HG03025 (cell line): ENCODE data around the gene INSIG1.

Experiments used
- ATAC-seq: cut with Tn5 transposase; IDR thresholded peaks from one replicate; pipeline ENCODE4 v1.9.1; 2021; ENCODE audit warnings: mild to moderate bottlenecking, moderate library complexity; ENCODE audit not compliant: unreplicated experiment, low FRiP score

INSIG1 gene

DNA sequence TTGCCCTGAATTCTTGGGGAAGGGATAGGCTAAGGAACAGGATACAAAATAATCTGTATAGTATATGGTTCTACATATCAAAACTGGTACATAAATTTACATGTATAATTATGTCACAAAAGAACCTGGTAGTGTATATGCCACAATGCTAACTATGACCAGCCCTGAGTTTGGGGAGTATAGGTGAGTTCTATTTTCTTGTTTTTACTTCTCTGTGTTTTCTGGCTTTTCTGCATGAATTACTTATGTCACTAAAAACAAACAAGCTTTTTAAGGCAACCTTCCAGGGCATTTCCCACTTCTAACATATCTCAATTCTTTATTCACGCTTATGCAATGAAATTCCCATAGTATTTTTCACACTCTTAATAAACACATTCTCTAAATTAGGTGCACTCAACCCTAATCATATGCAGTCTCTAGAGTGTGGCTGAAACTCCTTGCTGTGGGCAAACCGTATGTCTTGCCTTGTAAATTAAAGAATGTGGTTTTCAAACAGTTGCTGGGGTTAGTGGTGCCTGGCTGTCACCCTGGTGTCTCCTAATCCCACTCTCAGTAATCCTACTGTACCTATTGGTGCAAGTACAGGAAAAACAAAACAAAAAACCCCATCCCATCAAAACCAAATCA lies 14.0 kb upstream of the INSIG1 start:
- peak; percentile 69 for ATAC-seq

DNA sequence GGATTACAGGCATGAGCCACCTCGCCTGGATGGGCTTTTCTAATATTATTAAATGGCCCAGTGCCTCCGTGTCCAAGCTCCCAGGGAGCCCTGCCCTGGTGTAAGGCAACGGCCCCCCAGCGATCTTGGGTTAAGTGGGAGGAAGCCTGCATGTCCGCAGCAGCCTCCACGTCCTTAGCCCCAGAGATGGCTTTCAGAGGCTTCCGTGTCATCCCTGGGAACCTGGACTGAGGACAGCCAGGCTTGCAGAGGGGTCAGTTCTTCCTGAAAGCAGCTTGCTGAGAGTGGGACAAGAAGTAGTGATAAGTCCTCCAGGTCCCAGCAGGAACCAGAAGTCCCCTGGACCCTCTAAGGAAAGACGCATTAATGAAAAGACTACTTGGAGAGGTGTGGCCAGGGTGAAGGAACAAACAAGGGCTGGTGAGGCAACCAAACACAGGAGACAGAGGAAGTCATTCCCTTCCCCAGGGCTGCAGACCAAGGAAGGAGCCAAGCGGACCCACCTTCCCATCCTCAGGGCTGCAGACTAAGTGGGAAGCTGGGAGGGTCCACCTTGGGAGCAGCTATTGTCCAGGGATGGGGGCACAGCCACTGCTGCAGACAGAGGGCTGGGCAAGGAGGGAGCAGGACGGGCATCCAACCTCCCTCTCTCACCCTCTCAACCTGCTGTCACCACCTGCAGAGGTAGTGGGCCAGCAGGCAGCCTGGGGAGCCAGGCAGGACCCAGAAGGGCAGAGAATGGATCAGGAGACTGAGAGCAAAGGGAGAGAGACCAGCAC lies 13.0 kb upstream of the INSIG1 start:
- ATAC-seq = no peak

DNA sequence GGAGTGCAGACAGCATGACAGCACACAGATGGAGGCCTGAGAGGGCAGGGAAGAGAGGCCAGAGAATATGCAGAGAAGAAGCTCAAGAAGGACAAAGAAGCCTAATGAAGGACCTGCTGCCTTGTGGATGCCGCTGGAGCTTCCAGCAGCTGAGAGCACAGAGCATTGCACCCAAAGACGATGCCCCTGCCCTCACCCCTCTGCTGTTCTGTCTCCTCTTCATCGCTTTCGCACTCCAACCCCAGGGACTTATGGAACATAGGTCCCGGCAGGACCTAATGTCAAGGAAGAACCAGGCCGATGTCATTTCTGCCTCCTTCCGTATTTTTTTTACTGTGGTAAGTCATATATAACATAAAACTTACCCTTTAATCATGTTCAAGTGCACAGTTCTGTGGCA lies 12.3 kb upstream of the INSIG1 start:
- ATAC-seq = no peak

DNA sequence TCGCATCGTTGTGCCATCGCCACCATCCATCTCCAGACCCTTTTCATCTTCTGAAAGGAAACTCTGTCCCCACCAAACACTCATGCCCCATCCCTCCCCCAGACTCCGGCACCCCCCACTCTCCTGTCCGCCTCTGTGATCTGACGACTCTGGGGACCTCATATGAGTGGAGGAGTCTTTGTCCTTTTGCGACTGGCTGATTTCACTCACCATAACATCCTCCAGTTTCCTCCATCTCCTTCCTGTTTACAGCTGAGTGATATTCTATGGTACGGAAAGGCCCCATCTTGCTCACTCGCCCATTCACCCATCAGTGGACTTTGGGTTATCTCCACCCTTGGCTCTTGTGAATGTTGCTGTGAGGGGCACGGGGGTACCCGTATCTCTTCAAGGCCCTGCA lies 11.8 kb upstream of the INSIG1 start:
- ATAC-seq = no peak

DNA sequence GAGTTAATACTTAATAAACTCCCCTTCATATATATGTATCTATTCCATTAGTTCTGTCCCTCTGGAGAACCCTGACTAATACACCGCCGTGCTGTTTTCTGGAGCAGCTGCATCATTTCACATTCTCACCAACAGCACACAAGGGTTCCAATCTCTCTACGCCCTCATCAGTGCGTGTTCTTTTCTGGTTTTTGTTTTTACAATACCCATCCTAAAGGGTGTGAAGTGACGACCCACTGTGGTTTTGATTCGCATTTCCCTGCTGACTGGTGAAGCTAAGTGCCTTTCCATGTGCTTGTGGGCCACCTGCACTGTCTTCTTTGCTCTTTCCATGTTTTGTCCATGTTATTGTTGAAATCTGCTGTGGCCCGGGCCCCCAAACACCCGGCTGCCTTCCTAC lies 11.0 kb upstream of the INSIG1 start:
- no peak for ATAC-seq

DNA sequence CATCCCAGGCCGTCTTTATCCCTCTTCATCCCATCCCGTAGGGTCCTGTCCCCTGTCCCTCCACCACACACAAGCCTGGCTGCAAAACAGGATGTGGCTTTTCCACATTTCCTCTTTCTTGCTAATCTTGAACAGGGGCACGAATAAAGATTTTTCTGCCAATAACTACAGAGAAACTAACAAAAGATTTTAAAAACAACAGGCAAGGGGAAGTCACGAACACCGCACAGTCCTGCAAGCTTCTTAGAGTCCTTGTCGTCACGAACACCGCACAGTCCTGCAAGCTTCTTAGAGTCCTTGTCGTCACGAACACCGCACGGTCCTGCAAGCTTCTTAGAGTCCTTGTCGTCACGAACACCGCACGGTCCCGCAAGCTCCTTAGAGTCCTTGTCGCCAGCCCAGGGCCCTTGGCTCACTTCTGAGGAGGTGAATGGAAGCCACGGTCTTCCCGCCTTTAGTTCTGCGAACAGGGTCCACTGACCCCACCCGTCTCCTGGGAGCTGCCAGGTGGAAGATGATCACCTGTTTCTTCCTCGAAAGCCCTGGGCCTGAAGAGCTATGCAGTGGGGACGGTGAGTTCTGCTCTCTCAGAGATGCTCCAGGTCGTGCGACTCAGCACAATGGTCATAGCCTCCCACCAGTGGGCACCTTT lies 10.3 kb upstream of the INSIG1 start:
- no peak for ATAC-seq

DNA sequence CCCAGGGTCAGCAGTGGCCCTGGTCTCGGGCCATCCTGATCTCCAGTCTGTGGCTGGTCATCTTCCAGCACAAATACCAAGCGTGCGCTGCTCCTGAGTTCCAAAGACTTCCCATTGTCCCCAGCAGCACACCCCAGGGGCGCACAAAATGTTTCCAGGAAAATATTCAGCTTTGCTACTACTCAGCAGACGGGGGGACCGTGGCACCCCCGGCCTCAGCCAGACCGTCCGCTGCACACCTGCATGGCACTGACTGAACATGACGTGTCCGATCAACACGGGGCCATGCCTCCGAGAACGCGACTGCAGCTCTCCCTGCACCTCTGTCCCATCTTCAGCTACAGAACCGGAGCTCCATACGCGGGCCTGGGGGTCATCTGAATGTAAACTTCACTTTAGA lies 9.6 kb upstream of the INSIG1 start:
- ATAC-seq = no peak

DNA sequence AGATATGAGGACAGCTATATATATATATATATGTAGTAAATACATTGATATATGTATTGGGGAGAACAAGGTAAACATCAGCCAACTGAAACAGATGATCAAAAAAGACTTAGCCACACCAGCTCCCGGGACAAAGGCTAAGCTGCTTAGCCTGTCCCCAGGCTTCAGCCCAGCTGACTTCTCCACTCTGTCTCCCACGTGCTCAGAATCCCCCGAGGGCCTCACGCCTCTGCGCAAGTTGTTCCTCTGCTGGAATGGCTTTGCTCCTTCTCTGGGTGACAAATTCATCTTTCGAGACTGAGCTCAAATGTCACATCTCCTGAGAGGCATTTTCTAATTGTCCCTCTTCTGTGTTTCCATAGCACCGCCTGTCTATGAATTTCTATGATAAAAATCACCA lies 8.6 kb upstream of the INSIG1 start:
- no peak for ATAC-seq

DNA sequence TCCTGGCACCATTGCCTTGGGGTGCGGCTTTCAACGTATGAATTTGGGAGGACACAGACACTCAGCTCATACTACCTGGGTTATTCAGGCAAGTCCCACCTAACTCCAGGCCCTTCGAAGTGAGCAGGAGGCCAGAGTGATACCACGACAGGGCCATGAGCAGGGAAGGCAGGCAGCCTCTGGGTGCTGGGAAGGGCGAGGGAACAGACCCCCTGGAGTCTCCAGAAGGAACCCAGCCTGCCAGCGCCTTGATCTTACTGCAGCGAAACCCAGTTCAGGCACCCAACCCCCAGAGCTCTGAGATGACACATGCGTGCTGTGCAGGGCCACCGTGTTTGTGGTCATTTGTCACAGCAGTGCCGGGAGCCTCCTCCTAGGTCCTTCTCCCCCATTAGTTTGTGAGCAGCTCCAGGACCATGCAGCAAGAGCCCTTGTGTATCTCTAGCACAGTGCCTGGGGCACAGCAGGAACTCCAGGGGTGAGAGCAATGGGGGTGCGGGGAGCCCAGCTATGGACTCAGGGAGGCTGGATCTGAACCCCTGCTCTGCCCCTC lies 7.7 kb upstream of the INSIG1 start:
- ATAC-seq = no peak

DNA sequence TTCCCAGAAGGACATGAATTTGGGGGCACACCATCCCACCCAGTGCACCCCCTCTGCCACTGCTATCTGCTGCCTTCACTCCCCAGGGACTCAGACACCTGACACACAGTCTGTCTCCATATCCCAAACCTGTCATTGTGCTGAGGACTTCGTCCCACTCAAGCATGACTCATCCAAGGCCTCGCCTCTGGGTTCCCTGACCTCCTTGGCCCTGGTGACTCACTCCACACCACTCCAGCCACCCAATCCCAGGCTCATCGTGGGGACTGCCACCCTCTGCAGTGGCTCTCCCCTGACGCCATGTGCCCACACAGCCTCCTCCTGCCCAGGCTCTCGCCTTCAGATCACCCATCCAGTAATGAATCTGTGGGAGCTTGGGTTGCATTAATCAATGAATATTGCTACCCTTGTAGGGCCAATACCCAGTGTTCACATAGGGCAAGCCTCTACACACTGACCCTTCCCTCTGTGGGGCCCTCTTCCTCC lies 6.6 kb upstream of the INSIG1 start:
- ATAC-seq = no peak

DNA sequence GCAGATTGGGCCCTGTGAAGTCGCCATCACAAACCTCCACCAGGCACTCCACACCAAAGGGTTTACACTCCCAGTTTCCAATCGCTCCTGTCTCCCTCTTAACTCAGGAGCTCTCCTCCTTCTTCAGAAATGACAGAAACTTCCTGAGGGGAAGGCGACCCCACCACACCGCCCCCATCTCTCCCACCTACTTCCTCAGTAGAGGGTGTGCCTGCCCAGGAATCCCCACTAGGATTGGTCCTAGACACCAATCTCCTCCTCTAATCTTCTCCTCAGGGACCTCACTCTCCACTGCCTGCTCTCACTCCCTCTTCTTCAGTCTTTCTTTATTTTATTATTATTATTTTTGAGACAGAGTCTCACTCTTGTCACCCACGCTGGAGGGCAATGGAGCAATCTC lies 5.9 kb upstream of the INSIG1 start:
- no peak for ATAC-seq

DNA sequence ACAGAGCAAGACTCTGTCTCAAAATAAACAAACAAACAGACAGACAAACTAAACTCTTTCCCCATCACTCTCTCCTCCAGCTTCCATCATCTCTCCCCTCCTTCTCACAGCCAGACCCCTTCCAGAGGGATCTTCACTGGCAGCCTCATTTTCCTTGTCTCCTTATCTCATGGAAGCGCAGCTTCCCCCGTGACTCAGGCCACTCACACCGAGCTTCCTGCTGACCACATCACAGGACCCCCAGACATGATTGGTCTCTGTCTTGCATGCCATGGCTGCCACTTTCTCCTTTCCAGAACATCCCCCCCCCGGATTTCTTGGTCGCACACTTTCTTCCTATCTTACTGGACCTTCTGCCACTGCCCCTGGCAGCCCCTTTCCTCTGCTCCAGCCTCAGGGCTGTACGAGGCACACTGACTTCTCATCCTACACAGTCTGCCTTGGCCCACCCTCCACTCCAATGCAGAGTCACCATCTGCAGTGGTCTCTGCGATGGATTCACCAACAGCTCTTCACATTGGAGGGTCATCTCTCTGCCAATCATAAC lies 4.9 kb upstream of the INSIG1 start:
- ATAC-seq = no peak

DNA sequence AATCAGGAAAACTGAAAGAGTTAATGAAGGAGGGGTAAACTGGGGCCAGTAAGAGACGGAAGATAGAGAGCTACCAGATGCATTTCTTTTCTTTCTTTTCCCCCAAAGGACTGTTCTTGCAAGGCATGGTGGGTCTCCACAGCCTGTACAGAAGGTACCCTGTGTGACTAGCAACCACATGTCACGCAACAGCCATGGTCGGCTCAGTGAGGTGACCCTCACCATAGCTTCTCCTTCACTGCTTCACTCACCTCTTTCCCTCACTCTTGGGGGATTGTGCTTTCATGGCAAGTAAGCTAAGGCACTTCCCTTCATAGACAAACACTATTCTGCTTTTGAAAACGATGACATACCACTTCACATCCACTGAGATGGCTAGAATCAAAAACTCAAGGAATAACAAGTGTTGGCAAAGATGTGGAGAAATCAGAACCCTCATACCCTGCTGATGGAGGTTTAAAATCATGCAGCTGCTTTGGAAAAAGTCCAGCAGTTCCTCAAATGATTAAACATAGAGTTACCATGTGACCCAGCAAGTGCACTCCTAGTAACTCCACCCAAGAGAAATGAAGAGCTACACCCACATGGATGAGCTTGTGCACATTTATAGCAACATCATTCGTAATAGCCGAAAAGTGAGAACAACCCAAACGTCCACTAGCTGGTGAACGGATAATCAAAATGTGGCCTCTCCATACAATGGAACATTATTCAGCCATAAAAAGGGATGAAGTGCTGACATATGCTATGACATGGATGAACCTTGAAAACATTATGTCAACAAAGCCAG lies 3.8 kb upstream of the INSIG1 start:
- ATAC-seq = no peak

DNA sequence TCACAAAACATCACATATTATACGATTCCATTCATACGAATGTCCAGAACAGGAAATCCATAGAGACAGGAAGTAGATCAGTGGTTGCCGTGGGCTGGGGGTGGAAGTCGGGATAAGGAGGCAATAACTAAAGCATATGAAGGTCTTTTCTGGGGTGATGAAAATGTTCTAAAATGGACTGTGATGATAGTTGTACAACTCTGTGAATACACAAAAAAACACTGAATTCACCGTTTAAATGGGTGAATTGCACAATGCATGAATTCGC lies 3.2 kb upstream of the INSIG1 start:
- no peak for ATAC-seq

DNA sequence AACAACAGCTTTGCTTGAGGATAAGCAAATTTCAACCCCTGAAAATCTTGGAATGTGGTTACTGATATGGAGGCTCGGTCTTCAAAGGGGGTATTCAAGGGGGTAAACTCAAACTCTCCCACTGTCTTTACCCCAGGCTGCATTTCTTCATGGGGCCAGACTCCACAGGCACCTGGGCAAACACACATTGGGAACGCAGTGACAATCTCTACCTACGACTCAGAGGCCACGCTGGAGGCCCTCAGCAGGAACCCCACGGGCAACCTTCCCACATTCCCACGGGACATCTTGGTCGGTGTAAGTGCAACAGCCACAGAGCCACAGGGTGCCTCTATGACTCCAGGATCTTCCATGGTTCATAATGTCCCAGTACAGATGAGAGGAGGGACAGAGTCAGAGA lies 2.2 kb upstream of the INSIG1 start:
- no peak for ATAC-seq

DNA sequence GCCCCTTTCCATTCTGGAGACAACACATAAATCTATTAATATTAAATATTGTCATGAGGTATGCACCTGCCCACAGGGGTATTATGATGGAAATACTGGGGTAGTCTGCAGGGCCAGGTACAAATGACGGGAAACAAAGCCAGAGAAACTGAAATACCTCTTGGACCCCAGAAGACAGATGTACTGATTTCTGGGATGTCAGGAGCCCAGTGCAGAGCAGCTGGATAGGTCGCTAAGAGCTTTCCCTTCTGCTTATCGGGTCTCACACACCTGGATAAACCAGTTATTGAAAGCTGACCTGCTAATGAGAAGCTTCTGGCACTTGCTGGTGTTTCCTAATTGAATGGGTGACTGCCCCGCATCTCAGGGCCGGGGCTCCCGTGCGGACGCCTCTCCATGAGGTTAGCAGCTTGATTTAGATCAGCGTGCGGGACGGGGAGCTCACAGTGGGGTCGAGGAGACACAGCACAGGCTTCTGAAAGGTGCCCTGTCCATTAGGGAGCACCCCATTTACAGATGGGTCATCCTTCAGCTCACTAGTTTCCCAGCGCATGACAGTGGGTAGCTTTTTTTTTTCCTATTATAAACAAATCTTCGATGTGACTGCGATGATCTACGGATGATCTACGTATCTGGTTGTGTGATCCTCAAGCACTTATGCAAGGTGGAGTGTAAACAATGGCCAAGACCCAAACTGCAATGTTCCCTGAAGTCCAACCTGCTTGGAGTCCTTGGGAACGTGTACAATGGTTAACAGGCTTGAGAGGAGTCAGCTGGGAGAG lies 1.5 kb upstream of the INSIG1 start:
- ATAC-seq = no peak

DNA sequence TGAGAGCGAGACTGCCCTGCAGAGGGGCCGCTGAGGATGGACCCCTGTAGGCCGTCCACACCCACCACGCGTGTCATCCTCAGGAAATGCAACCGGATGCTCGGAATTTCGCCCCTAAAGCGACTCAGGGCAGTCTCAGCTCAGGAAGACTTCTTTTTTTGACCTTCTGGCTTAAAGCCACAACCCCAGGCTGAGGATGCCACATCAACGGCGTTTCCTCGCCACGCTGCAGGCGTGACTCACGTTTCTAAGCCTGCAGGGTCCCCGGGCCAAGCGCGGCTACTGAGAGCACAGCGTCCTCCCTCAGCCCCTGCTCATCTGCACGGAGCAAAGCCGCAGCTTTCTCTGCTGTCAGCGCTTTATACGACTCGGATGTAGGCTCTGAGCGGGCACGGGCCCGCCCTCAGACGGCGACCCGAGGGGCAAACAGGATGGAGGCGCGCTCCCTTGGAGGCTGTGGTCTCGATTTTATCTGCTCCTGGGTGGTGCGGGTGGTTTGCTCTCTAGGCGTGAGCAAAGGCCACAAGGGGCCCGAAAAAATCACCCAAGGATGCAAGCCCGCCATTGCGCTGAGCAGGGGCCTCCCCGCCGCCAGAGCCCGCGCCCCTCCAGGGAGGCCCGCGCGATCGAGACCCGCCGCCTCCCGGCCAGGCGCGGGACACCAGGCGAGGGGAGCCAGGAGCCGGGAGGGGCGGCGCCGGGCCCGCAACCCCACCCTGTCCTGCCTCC lies 726 bp upstream of the INSIG1 start:
- peak; percentile 22 for ATAC-seq

DNA sequence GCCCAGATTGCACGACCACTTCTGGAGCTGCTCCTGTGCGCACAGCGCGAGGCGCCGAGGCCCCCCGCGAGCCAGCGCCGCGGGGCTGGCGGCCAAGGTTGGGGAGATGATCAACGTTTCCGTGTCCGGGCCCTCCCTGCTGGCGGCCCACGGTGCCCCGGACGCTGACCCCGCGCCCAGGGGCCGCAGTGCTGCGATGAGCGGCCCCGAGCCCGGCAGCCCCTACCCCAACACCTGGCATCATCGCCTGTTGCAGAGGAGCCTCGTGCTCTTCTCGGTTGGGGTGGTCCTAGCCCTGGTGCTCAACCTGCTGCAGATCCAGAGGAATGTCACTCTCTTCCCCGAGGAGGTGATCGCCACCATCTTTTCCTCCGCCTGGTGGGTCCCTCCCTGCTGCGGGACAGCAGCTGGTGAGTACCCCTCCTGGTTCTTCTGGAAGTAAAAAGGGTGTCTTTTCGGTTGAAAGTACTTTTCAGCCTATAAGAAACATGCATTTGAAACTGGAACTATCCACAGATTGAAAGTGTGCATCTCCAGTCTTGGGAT lies 683 bp downstream of the INSIG1 start:
- peak; percentile 1 for ATAC-seq
